Stimulated activated CD8-positive, alpha-beta memory T cell treated with anti-CD3 and anti-CD28 coated beads, Interleukin-12 subunit alpha, Interleukin-12 subunit beta, amount 100 ng/mL, for 4 hours (primary cell): ENCODE measurements around the gene SLC66A3.
"Not testable (repeated sequence)": the region's sequence is repeated elsewhere in the genome, so short reads cannot be mapped to it uniquely, and the experiment has no call there.

Experiments used
- DNase-seq: peaks from one replicate; pipeline ENCODE4 v3.0.0-alpha.2; 2020; ENCODE audit warnings: low read depth

The SLC66A3 gene

DNA sequence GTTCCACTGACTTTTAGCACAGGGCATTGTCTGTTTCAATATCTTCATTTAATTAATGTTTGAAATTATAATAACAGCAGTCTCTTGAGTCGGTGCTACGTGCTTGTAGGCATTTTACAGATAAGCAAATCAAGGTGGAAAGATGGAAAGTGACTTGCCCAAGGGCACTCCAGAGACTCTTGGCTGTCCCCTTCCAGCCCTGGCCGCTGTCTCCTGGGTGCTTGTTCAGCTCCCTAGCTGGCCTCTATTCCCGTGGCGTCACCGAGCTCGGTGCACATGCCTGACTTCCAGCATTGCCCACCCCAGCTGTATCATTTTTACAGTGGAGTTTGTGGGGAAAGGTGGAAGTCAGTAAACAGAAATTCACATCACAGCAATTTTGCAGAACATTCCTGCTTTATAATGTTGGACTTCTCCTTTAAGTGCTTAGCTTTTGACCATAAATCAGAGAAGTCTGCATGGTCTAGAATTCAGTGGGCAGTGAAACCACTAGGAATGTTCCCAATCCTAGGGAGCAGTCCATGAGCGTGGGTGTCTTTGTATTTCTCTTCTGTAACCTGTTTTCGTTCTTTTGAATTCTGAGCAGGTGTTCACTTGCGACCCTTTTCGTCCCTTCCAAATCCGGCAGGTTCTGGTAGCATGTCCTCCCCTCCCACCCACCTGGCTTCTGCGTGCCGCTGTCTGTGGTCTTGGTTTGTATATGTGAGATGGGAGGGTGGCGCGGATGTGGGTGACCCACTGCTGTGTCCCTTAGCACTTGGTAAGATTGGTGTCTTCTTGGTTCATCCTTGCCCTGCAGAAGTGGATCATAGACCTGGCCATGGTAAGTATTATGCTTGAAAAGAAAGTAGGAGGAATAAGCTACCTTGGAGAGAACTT lies 8.4 kb downstream of the SLC66A3 start:
- DNase-seq: no peak

DNA sequence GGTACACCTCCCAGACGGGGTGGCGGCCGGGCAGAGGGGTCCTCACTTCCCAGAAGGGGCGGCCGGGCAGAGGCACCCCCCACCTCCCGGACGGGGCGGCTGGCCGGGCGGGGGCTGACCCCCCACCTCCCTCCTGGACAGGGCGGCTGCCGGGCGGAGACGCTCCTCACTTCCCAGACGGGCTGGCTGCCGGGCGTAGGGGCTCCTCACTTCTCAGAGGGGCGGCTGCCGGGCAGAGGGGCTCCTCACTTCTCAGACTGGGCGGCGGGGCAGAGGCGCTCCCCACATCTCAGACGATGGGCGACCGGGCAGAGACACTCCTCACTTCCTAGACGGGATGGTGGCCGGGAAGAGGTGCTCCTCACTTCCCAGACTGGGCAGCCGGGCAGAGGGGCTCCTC lies 9.8 kb downstream of the SLC66A3 start:
- not testable (repeated sequence) for DNase-seq

DNA sequence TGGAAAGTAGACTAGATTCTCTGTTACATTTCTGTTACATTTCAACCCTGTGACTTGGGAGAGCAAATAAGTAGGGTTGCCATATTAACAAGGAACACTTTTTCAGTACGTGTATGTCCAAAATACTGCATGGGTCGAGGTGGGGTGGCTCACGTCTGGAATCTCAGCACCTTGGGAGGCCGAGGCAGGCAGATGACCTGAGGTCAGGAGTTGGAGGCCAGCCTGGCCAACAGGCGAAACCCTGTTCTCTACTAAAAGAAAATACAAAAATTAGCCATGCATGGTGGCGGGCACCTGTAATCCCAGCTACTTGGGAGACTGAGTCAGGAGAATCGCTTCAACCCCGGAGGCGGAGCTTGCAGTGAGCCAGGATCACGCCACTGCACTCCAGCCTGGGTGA lies 11.2 kb downstream of the SLC66A3 start:
- no peak for DNase-seq

DNA sequence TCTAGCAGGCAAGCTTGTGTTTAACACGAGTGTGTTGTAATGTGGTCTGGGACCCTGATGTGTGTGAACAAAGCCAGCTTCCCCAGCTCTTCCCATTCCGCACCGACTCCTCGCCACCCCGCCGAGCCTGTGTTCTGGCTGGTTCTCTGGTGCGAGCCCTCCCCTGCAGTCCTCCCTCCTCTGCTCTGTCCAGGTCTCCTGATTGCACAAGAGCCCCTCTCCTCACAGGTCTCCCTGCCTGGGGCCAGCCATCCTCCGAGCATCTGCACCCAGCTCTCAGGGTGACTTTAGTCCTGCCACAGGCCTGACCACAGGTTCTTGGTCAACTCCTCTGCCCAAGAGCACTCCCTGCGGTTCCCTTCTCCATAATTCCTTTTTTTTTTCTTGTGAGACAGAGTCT lies 13.2 kb downstream of the SLC66A3 start:
- no peak for DNase-seq

DNA sequence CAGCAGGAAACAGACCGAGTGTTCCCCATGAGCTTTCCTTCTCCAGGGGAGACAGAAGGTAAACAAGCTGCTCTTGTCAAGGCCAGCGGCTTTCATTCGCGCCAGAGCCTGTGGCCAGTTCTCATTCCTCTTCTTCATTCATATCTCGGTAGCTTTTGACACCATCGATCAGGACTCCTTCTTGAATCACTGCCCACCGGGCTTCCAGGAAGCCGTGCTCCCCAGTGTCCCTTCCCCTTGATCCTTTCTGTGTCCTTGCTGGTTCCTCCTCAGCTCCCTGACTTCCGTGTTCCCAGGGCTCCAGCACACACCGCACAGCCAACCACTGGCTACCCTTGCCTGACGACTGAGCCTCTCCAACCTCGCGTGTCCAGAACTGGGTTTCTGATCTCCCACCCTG lies 14.1 kb downstream of the SLC66A3 start:
- DNase-seq: no peak

DNA sequence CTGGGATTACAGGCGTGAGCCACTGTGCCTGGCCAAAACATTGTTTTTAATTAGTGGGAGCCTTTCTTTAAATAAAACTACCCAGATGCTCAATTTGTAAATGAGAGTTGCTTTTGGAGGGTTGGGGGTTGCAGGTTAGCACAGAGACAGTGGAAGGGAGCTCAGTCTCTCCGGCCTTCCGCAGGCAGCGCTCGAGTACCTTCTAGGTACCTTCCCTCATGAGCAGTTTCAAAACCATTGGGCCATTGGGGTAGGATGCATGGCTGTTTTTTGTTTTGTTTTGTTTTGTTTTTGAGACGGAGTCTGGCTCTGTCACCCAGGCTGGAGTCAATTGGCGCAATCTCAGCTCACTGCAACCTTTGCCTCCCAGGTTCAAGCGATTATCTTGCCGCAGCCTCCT lies 19.0 kb downstream of the SLC66A3 start:
- no peak for DNase-seq

DNA sequence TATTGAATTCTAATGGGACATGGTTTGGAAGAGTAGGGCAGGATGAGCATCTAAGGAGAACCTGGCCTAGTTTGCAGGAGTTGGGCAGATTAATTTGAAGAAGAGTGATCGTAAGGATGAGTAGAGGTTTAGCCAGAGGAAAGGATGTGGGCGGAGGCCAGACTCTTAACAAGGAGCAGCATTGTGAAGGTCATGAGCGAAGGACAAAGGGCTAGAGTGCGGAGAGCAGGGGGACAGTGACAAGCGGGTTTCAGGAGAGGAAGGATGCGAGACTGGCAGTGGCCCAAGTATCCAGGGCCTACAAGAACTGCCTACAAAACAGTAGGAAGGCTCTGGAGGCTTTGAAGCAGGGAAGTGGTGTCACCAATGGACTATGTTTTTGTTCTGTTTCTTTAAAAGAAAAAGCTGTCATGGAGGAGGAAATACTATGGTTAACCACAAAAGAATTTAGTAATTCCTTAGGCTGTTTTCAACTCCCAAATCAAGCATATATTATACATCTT lies 20.1 kb downstream of the SLC66A3 start:
- DNase-seq: no peak

DNA sequence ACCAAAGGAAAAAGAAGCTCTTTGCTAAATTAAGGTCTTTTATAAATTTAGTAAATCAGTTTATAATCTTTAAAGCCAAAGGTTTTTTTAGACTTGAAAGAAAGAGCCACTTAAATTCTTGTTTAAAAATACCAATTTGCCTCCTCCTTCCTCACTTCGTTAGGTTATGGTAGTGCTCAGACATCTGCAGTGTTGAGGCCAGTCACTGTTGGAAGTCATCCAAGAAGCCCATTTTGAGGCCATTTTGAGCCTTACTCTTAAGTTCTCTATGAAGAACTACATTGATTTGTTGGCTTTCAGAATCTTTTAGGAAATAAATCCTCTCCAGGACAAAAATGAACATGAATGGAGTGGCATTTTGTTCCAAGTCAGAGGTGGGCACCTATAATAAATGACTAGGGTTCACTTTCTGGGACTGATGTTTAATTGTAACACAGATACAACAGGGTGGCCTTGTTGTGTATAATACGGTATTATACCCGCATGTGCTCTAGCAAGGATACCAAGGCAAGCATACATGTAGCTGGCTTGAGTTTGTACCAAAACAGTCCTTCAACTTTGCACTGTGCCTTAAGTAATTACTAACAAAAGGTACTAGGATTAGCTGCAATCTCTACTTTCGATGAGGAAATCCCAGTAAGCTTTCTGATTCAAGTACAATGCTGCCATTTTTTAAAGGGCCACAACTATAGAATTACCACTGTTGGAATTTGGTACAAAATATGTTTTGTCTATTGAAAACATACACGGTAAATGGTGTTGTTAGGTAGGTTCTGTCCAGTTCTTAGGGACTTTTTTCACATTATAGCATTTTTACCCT lies 22.8 kb downstream of the SLC66A3 start:
- no peak for DNase-seq

DNA sequence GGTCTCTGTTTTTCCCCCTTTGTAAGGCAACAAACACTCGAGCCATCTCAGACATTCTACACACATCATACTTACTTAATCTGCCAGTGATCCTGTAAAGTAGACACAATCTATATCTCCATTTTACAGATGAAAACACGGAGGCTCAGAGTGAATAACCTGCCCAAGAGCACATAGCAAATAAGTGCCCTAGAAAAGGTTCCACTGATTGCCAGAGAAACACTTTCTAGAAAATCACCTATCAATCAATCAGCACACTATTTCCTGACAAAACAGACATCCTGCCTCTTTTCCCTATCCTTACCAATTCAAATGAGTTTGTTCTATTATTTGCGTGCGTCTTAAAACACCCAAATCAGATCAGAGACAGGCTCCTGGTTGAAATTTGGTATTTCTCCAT lies 23.9 kb downstream of the SLC66A3 start:
- no peak for DNase-seq

DNA sequence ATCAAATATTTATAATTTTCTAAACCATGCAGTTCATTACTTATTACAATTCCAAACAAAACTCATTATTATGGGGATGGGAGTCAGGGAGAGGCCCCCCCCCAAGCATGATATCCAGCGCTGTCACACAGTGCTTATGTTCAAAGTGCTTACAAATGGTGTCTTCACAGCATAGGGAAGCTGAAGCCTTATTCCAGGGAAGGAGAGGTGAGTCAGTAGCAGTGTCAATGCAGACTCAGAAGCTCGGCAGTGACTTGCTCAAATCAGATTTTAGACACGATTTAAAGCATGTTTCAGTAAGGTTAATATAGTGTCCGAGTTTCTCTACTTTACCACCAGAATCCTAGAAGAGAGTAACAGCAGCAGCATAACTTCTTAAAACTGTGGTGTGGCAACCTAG lies 24.6 kb downstream of the SLC66A3 start:
- DNase-seq: no peak

DNA sequence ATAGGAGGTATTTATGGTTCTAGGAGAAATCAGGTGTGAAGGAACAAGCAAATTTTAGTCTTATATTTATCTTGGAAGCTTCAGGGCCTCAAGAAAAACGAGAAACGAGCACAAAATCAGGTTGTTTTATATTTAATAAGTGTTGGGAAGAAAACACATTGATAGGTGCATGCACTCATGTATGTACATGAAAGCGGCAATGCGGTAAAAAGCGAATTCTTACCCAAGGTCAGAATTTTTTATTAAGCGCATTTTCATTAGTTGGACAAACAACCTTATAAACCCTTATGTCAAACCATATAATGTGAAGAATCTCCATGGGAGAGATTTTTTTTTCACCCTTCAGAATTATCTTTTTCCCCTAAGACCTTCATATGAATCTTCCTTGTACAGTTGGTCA lies 25.4 kb downstream of the SLC66A3 start:
- no peak for DNase-seq

DNA sequence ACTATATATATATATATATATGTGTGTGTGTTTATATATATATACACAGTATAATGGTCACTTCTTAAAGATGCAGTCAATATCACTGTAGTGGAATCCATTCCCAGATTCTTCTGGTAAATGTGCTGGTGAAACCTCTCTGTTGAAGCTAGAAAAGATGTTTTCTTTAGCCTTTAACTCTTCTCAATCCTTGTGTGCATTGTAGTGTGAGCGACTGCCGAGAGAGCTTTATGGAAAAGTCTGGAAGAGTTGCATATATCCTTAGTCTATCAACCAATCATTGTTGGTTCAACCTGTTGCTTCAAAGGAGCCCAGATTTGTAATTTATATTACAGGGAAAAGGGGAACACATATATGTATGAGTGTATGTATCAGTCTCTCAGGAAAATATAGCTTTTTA lies 27.7 kb downstream of the SLC66A3 start:
- DNase-seq: no peak

DNA sequence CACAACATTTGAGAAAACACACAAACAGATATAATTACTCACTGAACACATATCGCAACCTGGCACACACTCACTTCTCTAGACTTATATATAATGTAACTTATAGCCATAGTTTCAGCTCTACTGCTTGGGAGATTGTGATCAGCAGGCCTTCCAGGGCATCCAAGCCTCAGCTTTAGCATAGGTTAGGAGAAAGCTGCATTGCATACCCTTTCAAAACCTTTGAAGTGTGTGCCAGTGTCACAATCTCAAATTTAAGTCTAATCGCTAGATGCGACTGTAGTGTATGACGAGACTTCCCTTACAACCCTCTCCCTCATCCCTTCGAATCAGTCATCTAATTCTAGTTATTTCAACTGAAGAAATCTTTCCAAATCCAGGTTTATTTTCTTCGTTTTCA lies 30.9 kb downstream of the SLC66A3 start:
- DNase-seq: no peak

DNA sequence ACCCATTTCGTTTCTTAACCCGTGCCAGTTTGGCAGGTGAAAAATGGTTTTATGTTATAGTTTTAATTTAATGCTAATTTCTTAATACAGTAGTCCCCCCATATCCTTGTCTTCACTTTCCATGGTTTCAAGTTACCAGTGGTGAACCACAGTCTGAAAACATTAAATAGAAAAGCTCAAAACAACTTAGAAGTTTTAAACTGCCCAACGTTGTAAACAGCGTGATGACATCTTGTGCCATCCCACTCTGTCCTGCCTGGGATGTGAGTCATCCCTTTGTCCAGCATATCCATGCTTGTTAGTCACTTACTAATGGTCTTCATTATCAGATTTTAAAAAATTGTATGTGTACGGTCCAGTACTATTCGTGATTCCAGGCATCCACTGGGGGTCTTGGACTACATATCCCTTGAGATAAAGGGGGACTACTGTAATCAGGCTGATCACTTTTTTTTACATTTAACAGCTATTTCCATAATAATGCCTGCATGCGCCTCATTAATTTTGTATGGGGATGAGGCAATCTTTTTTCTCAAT lies 31.9 kb downstream of the SLC66A3 start:
- DNase-seq: no peak

DNA sequence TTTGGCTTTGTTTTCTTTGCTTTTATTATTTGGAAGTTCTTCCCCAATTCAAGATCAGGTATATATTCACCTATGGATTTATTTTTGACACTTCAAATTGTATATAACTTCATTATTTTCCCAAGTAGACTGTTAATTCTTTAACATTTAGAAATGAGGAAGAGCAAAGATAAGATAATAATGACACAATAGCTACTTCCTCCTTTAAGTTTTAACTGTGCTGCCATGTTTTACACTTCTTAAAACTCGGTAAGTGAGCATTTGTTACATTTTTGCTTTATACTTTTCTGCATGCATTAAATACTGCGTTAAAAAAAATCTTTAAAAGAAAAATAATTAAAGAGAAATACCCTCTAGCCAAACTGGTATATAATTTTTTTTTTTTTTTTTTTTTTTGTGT lies 32.5 kb downstream of the SLC66A3 start:
- no peak for DNase-seq

DNA sequence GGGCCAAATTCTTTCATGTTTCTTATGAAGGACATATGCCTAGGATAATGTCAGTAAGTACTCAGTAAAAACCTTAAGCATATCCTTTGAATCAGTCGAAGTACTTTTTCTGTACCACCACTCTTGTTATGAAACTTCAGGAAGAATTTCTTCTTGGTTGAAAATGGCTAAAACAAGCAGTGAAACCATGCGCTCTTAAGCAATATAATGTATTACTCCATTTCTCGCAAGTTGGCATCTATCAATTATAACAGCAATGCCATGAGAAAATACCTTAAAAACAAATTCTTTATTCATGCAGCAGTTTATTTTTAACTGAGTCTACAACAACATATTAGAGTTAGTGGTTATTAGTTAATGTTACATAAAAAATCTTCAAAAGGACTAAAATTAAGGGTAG lies 41.0 kb downstream of the SLC66A3 start:
- DNase-seq: no peak

DNA sequence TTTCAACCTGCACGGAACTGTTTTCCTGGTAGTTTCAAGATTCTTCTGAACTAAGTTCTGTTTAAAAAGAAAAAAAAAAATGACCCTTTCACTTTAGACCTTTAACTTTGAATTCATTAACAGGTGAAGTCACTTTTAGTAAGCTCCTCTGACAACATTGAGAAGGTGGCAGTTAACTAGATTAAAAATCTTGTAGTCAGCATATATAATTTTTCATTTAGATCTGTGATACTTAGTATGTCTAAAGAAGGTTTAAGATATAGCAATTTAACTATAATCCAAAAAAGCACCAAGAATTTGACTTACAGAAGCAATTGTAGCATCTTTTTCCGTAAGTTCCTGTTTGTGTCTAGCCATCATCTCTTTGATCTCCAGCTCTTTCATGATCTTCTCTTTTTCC lies 45.4 kb downstream of the SLC66A3 start:
- no peak for DNase-seq

DNA sequence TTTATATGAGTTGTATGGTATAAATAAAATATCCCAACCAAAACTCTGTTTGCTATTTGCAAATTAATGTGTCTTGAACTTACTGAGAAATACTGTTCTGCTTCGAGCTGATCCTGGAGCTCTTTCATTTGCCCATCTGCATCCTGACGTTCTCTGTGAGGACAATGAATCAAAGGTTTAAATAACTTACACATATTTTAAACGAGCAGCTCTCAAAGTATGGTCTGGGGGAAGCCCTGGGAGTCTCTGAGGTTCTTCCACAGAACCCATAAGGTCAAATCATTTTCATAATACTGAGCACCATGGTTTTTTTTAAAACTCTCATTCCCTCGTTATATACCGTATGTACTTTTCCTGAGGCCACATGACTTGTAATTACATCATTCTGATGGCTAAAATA lies 46.7 kb downstream of the SLC66A3 start:
- DNase-seq: no peak

DNA sequence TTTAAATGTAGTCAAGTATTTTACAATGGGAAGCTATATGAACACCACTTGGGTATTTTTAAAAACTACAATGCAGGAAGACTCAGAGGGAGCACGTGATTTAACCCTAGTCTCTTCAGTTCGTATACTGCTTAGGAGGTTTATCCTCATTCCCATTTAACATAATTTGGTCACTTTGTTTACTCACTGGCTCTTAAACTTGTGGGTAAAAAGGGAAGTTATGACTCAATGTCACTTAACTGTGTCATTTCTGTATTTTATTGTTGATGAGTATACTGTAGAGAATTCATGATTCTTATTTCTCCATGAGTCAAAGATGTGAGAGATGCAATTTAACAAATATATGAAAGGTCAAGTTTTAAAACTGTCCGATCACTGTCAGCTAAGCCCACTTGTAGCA lies 48.2 kb downstream of the SLC66A3 start:
- no peak for DNase-seq

DNA sequence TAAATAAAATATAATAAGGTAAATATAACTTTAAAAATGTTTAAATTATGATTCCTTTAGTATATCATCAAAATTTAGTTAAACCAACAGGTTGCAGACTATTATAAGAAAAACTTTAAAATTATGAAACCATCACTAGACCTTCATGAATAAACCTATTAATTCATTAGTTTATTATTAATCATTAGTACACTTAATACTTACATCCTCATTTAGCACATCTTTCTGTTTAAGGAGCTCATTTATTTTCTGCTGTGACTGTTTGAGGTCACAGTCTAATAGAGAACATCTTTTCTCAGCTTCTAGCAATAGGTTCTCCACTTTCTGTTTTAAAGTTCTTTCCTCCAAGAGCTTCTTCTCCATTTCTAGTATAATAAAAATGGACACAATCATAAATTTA lies 52.8 kb downstream of the SLC66A3 start:
- DNase-seq: no peak

DNA sequence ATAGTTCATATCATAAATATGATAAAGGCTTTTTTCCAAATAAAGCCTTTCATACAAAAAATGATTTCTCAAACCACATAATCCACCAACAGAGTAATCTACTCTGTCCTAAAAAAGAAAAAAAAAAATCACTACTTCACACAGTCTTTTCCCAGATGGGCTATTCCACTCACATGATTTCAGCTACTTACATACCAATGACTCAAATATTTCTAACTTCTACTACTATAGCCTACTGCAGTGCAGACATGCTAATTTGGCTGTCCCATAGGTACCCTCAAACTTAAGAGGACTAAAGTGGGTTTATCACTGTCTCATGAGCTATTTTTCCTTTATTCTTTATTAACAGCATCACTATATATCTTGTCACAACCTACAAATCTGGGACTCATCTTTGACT lies 57.4 kb downstream of the SLC66A3 start:
- DNase-seq: no peak

DNA sequence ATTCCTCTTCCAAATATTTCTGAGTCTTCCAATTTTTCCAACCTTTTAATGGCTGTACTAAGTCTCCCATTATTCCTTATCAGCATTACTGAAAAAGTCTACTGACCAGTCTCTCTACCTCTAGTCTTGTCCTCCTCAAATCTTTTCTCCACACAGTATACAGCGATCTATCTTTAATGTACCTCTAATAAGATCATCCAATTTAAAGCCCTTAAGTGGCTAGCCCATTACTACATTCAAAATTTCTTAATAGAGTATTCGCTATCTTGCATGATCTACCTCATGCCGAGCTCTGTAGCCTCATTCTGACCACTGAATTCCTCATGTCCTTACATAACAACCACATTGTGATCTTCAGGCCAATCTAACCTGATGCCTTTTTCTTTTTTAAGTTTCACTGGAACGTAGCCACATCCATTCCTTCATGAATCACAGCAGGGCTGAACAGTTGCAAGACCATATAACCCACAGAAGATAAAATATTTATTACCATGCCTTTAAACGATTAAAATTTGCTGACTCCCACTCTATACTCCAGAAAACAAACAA lies 57.9 kb downstream of the SLC66A3 start:
- no peak for DNase-seq

DNA sequence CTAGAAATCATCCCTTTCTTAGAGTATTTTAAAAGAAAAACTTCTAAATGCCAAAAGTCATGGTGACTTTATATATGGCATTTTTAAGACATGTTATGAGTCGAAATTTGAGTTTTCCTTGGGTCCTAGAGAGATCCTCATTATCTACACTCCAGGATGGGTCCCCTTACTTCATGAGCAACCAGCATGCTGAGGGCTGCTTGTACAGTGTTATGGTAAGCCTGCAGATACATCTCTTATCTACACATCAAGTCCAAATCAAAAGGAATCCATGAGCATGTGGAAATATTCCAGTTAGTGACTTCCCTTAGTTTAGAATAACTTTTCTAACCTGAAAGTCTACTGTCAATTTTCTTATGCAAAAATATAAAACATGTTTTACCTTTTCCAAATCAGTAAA lies 58.7 kb downstream of the SLC66A3 start:
- no peak for DNase-seq
